DOHH2 (cell line): ENCODE measurements around the gene SHROOM1.

Experiments used
- H3F3A ChIP-seq: fragments of 200-600 bp; sonication (generic), shearing (Covaris generic); 2 replicates; pipeline ENCODE4 v1.6.0; 2016; ENCODE audit warnings: antibody characterized with exemption, mild to moderate bottlenecking; ENCODE audit not compliant: control insufficient read depth, insufficient read depth
- H3K27ac ChIP-seq: fragments of 200-600 bp; sonication (generic); 2 replicates; pipeline ENCODE4 v1.5.1; 2014; ENCODE audit warnings: low read depth, mild to moderate bottlenecking, low read length, moderate library complexity
- H3K27me3 ChIP-seq: fragments of 200-600 bp; sonication (generic); 2 replicates; pipeline ENCODE4 v1.6.1; 2014; ENCODE audit warnings: mild to moderate bottlenecking, low read length, mixed read lengths; ENCODE audit not compliant: control insufficient read depth
- H3K36me3 ChIP-seq: fragments of 200-600 bp; sonication (generic); 2 replicates; pipeline ENCODE4 v1.6.1; 2014; ENCODE audit warnings: mild to moderate bottlenecking, low read length, moderate library complexity, mixed read lengths; ENCODE audit not compliant: control insufficient read depth
- H3K4me1 ChIP-seq: fragments of 200-600 bp; sonication (generic); 2 replicates; pipeline ENCODE4 v1.6.1; 2014; ENCODE audit warnings: mild to moderate bottlenecking, low read length, mixed read lengths; ENCODE audit not compliant: control insufficient read depth
- H3K4me2 ChIP-seq: fragments of 200-600 bp; sonication (generic); 2 replicates; pipeline ENCODE4 v1.6.0; 2014; ENCODE audit warnings: mild to moderate bottlenecking, low read length, moderate library complexity
- H3K4me3 ChIP-seq: fragments of 200-600 bp; sonication (generic); 2 replicates; pipeline ENCODE4 v1.5.1; 2014; ENCODE audit warnings: mild to moderate bottlenecking, low read length, mixed read lengths
- H3K79me2 ChIP-seq: fragments of 200-600 bp; sonication (generic); 2 replicates; pipeline ENCODE4 v1.6.1; 2014; ENCODE audit warnings: mild to moderate bottlenecking, low read length, mixed read lengths; ENCODE audit not compliant: control insufficient read depth
- H3K9me2 ChIP-seq: fragments of 200-600 bp; sonication (generic); replicated peaks from 2 replicates; pipeline ENCODE4 v1.6.1; 2014; ENCODE audit warnings: mild to moderate bottlenecking, low read length, mixed read lengths; ENCODE audit not compliant: control insufficient read depth
- H3K9me3 ChIP-seq: fragments of 200-600 bp; sonication (generic); 2 replicates; pipeline ENCODE4 v1.6.1; 2014; ENCODE audit warnings: antibody characterized with exemption, low read length, mixed read lengths; ENCODE audit not compliant: control insufficient read depth, insufficient read depth
- H4K20me1 ChIP-seq: fragments of 200-600 bp; sonication (generic); 2 replicates; pipeline ENCODE4 v1.6.0; 2014; ENCODE audit warnings: low read depth, mild to moderate bottlenecking, antibody characterized with exemption, low read length, moderate library complexity; ENCODE audit not compliant: control insufficient read depth, insufficient read depth
- CTCF ChIP-seq: fragments of 200-600 bp; sonication (generic); IDR thresholded peaks from one replicate; pipeline ENCODE4 v1.5.1; 2014; ENCODE audit warnings: antibody characterized with exemption, mild to moderate bottlenecking, low read depth, low read length; ENCODE audit not compliant: poor library complexity, severe bottlenecking
- EZH2phosphoT487 ChIP-seq: fragments of 200-600 bp; sonication (generic); IDR thresholded peaks from 2 replicates; pipeline ENCODE4 v1.6.1; 2017; ENCODE audit warnings: borderline replicate concordance, mild to moderate bottlenecking, antibody characterized with exemption, low read length, moderate library complexity, mixed read lengths

SHROOM1 gene

DNA sequence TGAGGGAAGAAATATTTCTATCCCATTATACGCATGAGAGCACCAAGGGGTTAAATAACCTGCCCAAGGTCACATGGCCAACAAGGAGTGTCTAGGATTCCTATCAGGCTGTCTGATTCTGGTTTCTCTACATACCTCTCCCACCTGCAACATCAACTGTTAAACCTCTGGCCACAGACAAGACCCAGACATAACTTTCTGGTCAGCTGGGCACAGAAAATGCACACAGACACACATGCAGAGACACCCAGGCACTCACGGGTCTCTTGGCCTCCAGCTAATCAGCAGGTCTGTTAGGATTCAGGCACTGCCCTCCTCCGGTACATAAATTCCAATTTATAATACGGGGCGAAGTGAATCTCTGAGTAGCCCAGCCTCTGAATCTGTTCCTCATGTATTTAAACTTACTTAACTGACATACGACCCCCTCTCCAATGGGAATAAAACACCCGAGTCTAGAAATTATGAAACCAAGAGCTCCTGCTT is 54.9 kb downstream of the SHROOM1 start:
- Histone ChIP-seq H3K4me1 (no peaks in the 10 kb centered on the region), H3K36me3 (no peaks in the 10 kb centered on the region), H3K27me3 (peaks cover 45% of the 10 kb centered on the region)

DNA sequence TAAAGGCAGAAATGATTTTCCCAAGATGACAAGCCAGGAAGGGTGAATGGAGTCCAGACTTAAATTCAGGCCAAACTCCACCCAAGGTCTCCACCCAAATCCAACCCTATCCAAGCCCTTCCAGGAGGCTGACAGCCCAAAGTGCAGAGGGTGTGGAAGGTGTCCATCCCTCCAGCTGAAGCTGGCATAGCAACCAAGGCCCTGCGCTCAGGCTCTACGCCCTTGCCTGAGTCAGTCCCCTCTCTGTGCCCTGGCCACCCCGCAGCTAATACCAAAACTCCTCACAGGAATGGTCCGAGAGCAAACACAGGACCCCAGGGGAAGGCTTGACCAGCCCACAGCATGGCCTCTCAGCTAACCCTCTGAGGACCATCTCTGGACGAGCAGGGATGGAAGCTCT is 55.6 kb downstream of the SHROOM1 start:
- Histone ChIP-seq H3K27ac (no peak overlapping the region), H3K27me3 (peaks cover 43% of the 10 kb centered on the region), H3K4me3 (no peak overlapping the region), H3K9me3 (no peaks in the 10 kb centered on the region), H3K4me1 (no peaks in the 10 kb centered on the region), H4K20me1 (no peaks in the 10 kb centered on the region), H3K36me3 (no peaks in the 10 kb centered on the region), H3K9me2 (no peaks in the 10 kb centered on the region), H3K4me2 (no peak overlapping the region), H3F3A (peaks cover 8% of the 10 kb centered on the region; the same call in 1 of the 2 replicates), H3K79me2 (no peaks in the 10 kb centered on the region)
- TF ChIP-seq EZH2phosphoT487 = no peak
- no peak for TF ChIP-seq CTCF

More for the DNA sequence above, 54.9 kb downstream of the SHROOM1 start:
- Histone ChIP-seq H3F3A (peaks cover 8% of the 10 kb centered on the region; the same call in 1 of the 2 replicates), H3K9me3 (no peaks in the 10 kb centered on the region), H3K4me3 (no peak overlapping the region), H3K79me2 (no peaks in the 10 kb centered on the region), H4K20me1 (no peaks in the 10 kb centered on the region), H3K4me2 (no peak overlapping the region), H3K9me2 (no peaks in the 10 kb centered on the region), H3K27ac (no peak overlapping the region)
- no peak for TF ChIP-seq EZH2phosphoT487
- no peak for TF ChIP-seq CTCF

DNA sequence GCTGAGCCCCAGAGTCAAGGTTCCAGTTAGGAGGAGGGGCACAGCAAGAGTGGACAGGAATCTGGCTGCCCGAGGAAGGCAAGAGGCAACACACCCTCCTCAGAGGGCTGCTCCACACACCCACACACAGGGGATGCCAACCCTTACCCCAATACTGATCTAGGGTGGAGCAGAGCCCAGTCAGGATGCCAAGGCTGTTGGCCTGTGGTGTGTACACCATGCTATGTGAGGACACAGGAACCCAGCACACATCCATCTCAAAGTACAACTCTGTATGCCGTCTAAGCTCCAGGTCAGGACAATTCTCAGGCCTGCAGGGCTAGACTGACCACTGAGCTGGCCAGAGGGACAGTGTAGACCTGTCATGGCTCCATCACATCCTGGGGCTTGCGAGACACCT is 56.0 kb downstream of the SHROOM1 start:
- TF ChIP-seq EZH2phosphoT487 (no peak), CTCF (no peak)
- Histone ChIP-seq H3F3A (peaks cover 5% of the 10 kb centered on the region; the same call in 1 of the 2 replicates), H3K79me2 (no peaks in the 10 kb centered on the region), H3K4me1 (no peaks in the 10 kb centered on the region), H3K36me3 (no peaks in the 10 kb centered on the region), H3K4me2 (no peak overlapping the region), H3K4me3 (no peak overlapping the region), H3K27me3 (peaks cover 40% of the 10 kb centered on the region), H3K9me2 (no peaks in the 10 kb centered on the region), H3K27ac (no peak overlapping the region), H3K9me3 (no peaks in the 10 kb centered on the region), H4K20me1 (no peaks in the 10 kb centered on the region)
